K562 (cell line): Measurements from ENCODE around the gene STK17A. TPM values are rescaled to one million over a fixed set of nuclear protein-coding genes. Genes with fewer than 3 reads are reported as not detected.

Source experiments
- ATAC-seq: fragments of 200-7000 bp; cut with Tn5 transposase; 3 replicates; pipeline ENCODE4 v1.9.1; 2020; ENCODE audit warnings: moderate library complexity
- BruUV-seq: library from RNA; stranded (reverse); fragments of 400-500 nt; replicated peaks from 2 replicates; lab custom pipeline; 2021; lab: Mats Ljungman, UMichigan
- CTCF ChIA-PET: fragments of 300-600 bp; formaldehyde crosslinking; extraction: SDS; loops from one replicate; lab custom pipeline; 2021; ENCODE audit warnings: low intra/inter-chr PET ratio; lab: Yijun Ruan, JAX
- POLR2A ChIA-PET: fragments of 300-600, 350-650 bp; sonication (Branson Sonifier 250); formaldehyde crosslinking; extraction: SDS; loops from one replicate; lab custom pipeline; 2021; ENCODE audit warnings: antibody characterized with exemption, inconsistent platforms; lab: Yijun Ruan, JAX
- DNase-seq, 4 experiments: peaks; one replicate each; pipeline versions ENCODE4 v3.0.0 to v3.0.0-alpha.2; 2011 to 2018; ENCODE audit warnings: low spot score in 3 of 4, mixed read lengths in 3 of 4; ENCODE audit errors: extremely low read depth in 1 of 4
- FAIRE-seq: peaks from 2 replicates; lab custom pipeline; 2011; peaks lifted over from hg19 to GRCh38; lab: Jason Lieb, UNC
- H2AFZ ChIP-seq: 2 replicates; pipeline ENCODE4 v1.6.0; 2011; ENCODE audit warnings: low read depth, low read length, control low read depth, inconsistent platforms
- H3K27ac ChIP-seq: fragments of 200-600 bp; 3 replicates; pipeline ENCODE4 v1.8.0; 2011; ENCODE audit warnings: low read depth, mild to moderate bottlenecking, control low read depth, inconsistent platforms, low read length, moderate library complexity, mixed read lengths; ENCODE audit errors: extremely low read depth
- H3K27me3 ChIP-seq, 2 experiments: fragments of 300-600 bp in 1 of 2; 2 replicates in 1 of 2; 3 replicates in 1 of 2; pipeline versions ENCODE4 v1.6.0 to v1.8.0; 2011; ENCODE audit warnings: inconsistent platforms in 2 of 2, low read length in 2 of 2, mild to moderate bottlenecking in 1 of 2, mixed read lengths in 1 of 2, moderate library complexity in 1 of 2; ENCODE audit not compliant: control insufficient read depth in 2 of 2, insufficient read depth in 2 of 2
- H3K36me3 ChIP-seq: fragments of 300-600 bp; 3 replicates; pipeline ENCODE4 v1.8.0; 2011; ENCODE audit warnings: mild to moderate bottlenecking, low read length, inconsistent platforms; ENCODE audit not compliant: control insufficient read depth, insufficient read depth
- H3K4me1 ChIP-seq, 2 experiments: fragments of 200-600 bp in 1 of 2; replicated peaks in 1 of 2; 2 replicates in 1 of 2; 3 replicates in 1 of 2; pipeline versions ENCODE4 v1.5.1 to v1.8.0; 2011; ENCODE audit warnings: inconsistent platforms in 2 of 2, low read length in 2 of 2, mild to moderate bottlenecking in 1 of 2, mixed read lengths in 1 of 2, moderate library complexity in 1 of 2; ENCODE audit not compliant: control insufficient read depth in 2 of 2, insufficient read depth in 2 of 2
- H3K4me2 ChIP-seq: 2 replicates; pipeline ENCODE4 v1.6.1; 2011; ENCODE audit warnings: low read length, control low read depth, inconsistent platforms, mixed read lengths; ENCODE audit not compliant: insufficient read depth
- H3K4me3 ChIP-seq: fragments of 200-600 bp; sonication (generic), shearing (Covaris generic); 2 replicates; pipeline ENCODE4 v1.5.1; 2016; ENCODE audit warnings: control low read depth, inconsistent platforms
- H3K79me2 ChIP-seq: fragments of 200-600 bp; 3 replicates; pipeline ENCODE4 v1.8.0; 2011; ENCODE audit warnings: low read length, inconsistent platforms; ENCODE audit not compliant: control insufficient read depth, insufficient read depth
- H3K9ac ChIP-seq, 2 experiments: 2 replicates each; pipeline versions ENCODE4 v1.6.0 to v1.6.1; 2011; ENCODE audit warnings: low read depth in 2 of 2, low read length in 2 of 2, control low read depth in 1 of 2, inconsistent platforms in 1 of 2, mild to moderate bottlenecking in 1 of 2, mixed read lengths in 1 of 2; ENCODE audit not compliant: insufficient read depth in 1 of 2
- H3K9me1 ChIP-seq: one replicate; pipeline ENCODE4 v1.6.0; 2011; ENCODE audit warnings: inconsistent platforms, mild to moderate bottlenecking, low read length, moderate library complexity; ENCODE audit not compliant: control insufficient read depth, insufficient read depth
- H3K9me3 ChIP-seq: replicated peaks from 2 replicates; pipeline ENCODE4 v1.5.1; 2011; ENCODE audit warnings: low read depth, low read length, inconsistent platforms; ENCODE audit not compliant: control insufficient read depth, insufficient read depth
- H4K20me1 ChIP-seq: replicated peaks from 2 replicates; pipeline ENCODE4 v1.6.1; 2011; ENCODE audit warnings: low read length, inconsistent platforms, mixed read lengths; ENCODE audit not compliant: control insufficient read depth, insufficient read depth
- DACH1 ChIP-seq: fragments of 450-650 bp; IDR thresholded peaks from 2 replicates; pipeline ENCODE4 v1.6.1; 2018; ENCODE audit not compliant: partially characterized antibody
- ETV1 ChIP-seq: fragments of 450-650 bp; conservative IDR thresholded peaks from 2 replicates; pipeline ENCODE4 v1.6.1; 2016; ENCODE audit warnings: missing genetic modification characterization, control low read depth, low read depth, missing compliant biosample characterization
- IFI16 ChIP-seq: fragments of 250-450 bp; sonication (Bioruptor Pico); IDR thresholded peaks from 2 replicates; pipeline ENCODE4 v2.1.2; 2022; ENCODE audit warnings: mild to moderate bottlenecking, inconsistent platforms
- KLF6 ChIP-seq: fragments of 250-450 bp; sonication (Bioruptor Pico); IDR thresholded peaks from 2 replicates; pipeline ENCODE4 v1.4.0; 2020; ENCODE audit warnings: mild to moderate bottlenecking, moderate library complexity, borderline replicate concordance
- NEUROD1 ChIP-seq: fragments of 150-350 bp; IDR thresholded peaks from 2 replicates; pipeline ENCODE4 v1.6.1; 2014; ENCODE audit warnings: borderline replicate concordance, low read length, low read depth; ENCODE audit not compliant: partially characterized antibody
- NFE2 ChIP-seq: IDR thresholded peaks from 2 replicates; pipeline ENCODE4 v1.6.1; 2014; ENCODE audit warnings: antibody characterized with exemption, low read depth
- PTTG1 ChIP-seq: fragments of 450-650 bp; IDR thresholded peaks from 2 replicates; pipeline ENCODE4 v1.6.1; 2016; ENCODE audit warnings: low read depth, mild to moderate bottlenecking, missing genetic modification characterization, missing compliant biosample characterization
- RBM39 ChIP-seq: fragments of 200-400 bp; formaldehyde crosslinking; optimal IDR thresholded peaks from 2 replicates; pipeline ENCODE3; 2018; ENCODE audit warnings: low read depth, low read length
- SRSF7 ChIP-seq: fragments of 200-400 bp; formaldehyde crosslinking; optimal IDR thresholded peaks from 2 replicates; pipeline ENCODE3; 2017; ENCODE audit warnings: mild to moderate bottlenecking, low read depth, low read length
- XRCC3 ChIP-seq: fragments of 450-650 bp; IDR thresholded peaks from 2 replicates; pipeline ENCODE4 v1.6.1; 2017; ENCODE audit warnings: mild to moderate bottlenecking, moderate library complexity
- ZNF23 ChIP-seq: fragments of 250-450 bp; sonication (Bioruptor Pico); IDR thresholded peaks from 2 replicates; pipeline ENCODE4 v1.4.0; 2020; ENCODE audit warnings: mild to moderate bottlenecking
- WGBS: fragments of 100-300 bp; shearing (Covaris generic); methylation state at CpG from one replicate; pipeline ENCODE4 v1.1.6; 2016; ENCODE audit warnings: low coverage, mixed read lengths; ENCODE audit not compliant: insufficient coverage; ENCODE audit errors: missing lambda C conversion rate; 5-methylcytosine and 5-hydroxymethylcytosine counted together
- in situ Hi-C: fragments of 300-500 bp; cut with MboI; formaldehyde crosslinking; loops from 4 replicates; pipeline ENCODE4 v1.15.0; 2018; ENCODE audit warnings: inconsistent platforms, mixed read lengths
- intact Hi-C: fragments of 100-400 bp; cut with micrococcal nuclease; formaldehyde crosslinking; loops from 2 replicates; pipeline ENCODE4 v1.14.2; 2022
- polyA plus RNA-seq, 8 experiments: library from polyadenylated mRNA; depleted of rRNA in 4 of 8; stranded (reverse) in 5 of 8; unstranded in 3 of 8; fragments of >200 nt; fragmentation: Nextera tagmentation in 2 of 8; fragmentation: Illumina TruSeq in 1 of 8; extraction: Ambion mirVana in 2 of 8; extraction: Trizol in 1 of 8; gene quantifications; 2 replicates each; pipeline versions ENCODE4 v1.2.1 to v1.2.3, GENCODE V29; 2011 to 2014; ENCODE audit warnings: inconsistent platforms in 1 of 8, missing spikeins in 1 of 8
- total RNA-seq, 7 experiments: library from RNA; depleted of rRNA in 6 of 7; stranded (reverse); fragments of >200 nt in 6 of 7; fragmentation: Illumina TruSeq in 2 of 7; extraction: Trizol in 2 of 7; gene quantifications; 2 replicates each; pipeline versions ENCODE4 v1.2.1 to v1.2.3, GENCODE V29; 2011 to 2021; ENCODE audit warnings: low replicate concordance in 1 of 7
- TF ChIP-seq, protein P1 (sequence below): IDR thresholded peaks from 3 replicates; pipeline ENCODE4 v1.6.1; 2011; ENCODE audit warnings: borderline replicate concordance, mild to moderate bottlenecking, moderate library complexity; ENCODE audit not compliant: insufficient read length; ENCODE audit errors: extremely low read depth

Gene STK17A
- total and polyA plus RNA-seq, 9 of the 15 experiments (the other 6 are each of a cell fraction or from before 2014, with no cell fraction given) = 3.4 to 16.3 (median 13.2) TPM

- Histone ChIP-seq H3K27me3 (no peaks in the 10 kb centered on the region), H3K9me1 (no peaks in the 10 kb centered on the region), H4K20me1 (no peaks in the 10 kb centered on the region; the same call in 1 of the 2 replicates), H3K27ac (no peak overlapping the region), H3K4me2 (no peak overlapping the region), H3K4me1 (no peaks in the 10 kb centered on the region), H3K9me3 (no peaks in the 10 kb centered on the region), H3K9ac (no peak overlapping the region), H3K79me2 (peaks cover 56% of the 10 kb centered on the region), H2AFZ (no peak overlapping the region), H3K36me3 (peaks cover 7% of the 10 kb centered on the region; the same call in 1 of the 3 replicates), H3K4me3 (no peak overlapping the region)
- ChIA-PET POLR2A (interaction anchor here (1.2 kb wide), 1 partner anchor 26 kb away, joined by 3 read pairs; no protein-coding TSS in a partner anchor), CTCF (no interaction called here)
- in situ Hi-C loops (no loop called here), intact Hi-C loops (no loop called here)
- FAIRE-seq (peak; percentile 58), ATAC-seq (peak; percentile 65), DNase-seq (no peak)
- no TSS peak for BruUV-seq
- 15% methylated on average over 4 of the region's 4 CpGs for WGBS
- TF ChIP-seq, protein P1, sequence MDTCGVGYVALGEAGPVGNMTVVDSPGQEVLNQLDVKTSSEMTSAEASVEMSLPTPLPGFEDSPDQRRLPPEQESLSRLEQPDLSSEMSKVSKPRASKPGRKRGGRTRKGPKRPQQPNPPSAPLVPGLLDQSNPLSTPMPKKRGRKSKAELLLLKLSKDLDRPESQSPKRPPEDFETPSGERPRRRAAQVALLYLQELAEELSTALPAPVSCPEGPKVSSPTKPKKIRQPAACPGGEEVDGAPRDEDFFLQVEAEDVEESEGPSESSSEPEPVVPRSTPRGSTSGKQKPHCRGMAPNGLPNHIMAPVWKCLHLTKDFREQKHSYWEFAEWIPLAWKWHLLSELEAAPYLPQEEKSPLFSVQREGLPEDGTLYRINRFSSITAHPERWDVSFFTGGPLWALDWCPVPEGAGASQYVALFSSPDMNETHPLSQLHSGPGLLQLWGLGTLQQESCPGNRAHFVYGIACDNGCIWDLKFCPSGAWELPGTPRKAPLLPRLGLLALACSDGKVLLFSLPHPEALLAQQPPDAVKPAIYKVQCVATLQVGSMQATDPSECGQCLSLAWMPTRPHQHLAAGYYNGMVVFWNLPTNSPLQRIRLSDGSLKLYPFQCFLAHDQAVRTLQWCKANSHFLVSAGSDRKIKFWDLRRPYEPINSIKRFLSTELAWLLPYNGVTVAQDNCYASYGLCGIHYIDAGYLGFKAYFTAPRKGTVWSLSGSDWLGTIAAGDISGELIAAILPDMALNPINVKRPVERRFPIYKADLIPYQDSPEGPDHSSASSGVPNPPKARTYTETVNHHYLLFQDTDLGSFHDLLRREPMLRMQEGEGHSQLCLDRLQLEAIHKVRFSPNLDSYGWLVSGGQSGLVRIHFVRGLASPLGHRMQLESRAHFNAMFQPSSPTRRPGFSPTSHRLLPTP = no peak
- TF ChIP-seq NFE2 (no peak), DACH1 (no peak), RBM39 (no peak), ZNF23 (CRISPR knock-in tag) (no peak), NEUROD1 (no peak), PTTG1 (tag) (no peak), IFI16 (CRISPR knock-in tag) (no peak), ETV1 (tag) (no peak), XRCC3 (no peak), SRSF7 (no peak), KLF6 (CRISPR knock-in tag) (no peak)
These were observed 8.8 kb downstream of the STK17A start for GRCh38 chr7:43591558-43592180.
